RWPE2 (cell line): ENCODE measurements around the gene ISG20.

Experiments used
- ATAC-seq: fragments of 200-7000 bp; cut with Tn5 transposase; 3 replicates; pipeline ENCODE4 v1.9.1; 2021; ENCODE audit warnings: low read depth
- DNase-seq: peaks from one replicate; pipeline ENCODE4 v3.0.0-alpha.2; 2020; ENCODE audit warnings: low spot score
- H3K27ac ChIP-seq: fragments of 450-650 bp; 2 replicates; pipeline ENCODE4 v1.5.1; 2017; ENCODE audit warnings: mild to moderate bottlenecking; ENCODE audit not compliant: poor library complexity, severe bottlenecking
- H3K27me3 ChIP-seq: fragments of 250-450 bp; sonication (Bioruptor Pico); 2 replicates; pipeline ENCODE4 v1.5.1; 2021; ENCODE audit warnings: mild to moderate bottlenecking, moderate library complexity; ENCODE audit not compliant: insufficient read depth, poor library complexity, severe bottlenecking
- H3K36me3 ChIP-seq: fragments of 250-450 bp; sonication (Bioruptor Pico); 2 replicates; pipeline ENCODE4 v1.5.1; 2020; ENCODE audit warnings: low read depth, mild to moderate bottlenecking, moderate library complexity
- H3K4me1 ChIP-seq: fragments of 250-450 bp; sonication (Bioruptor Pico); 2 replicates; pipeline ENCODE4 v1.5.1; 2021; ENCODE audit warnings: mild to moderate bottlenecking, moderate library complexity; ENCODE audit not compliant: insufficient read depth, poor library complexity, severe bottlenecking
- H3K4me3 ChIP-seq: fragments of 250-450 bp; sonication (Bioruptor Pico); 2 replicates; pipeline ENCODE4 v1.5.1; 2021; ENCODE audit warnings: mild to moderate bottlenecking, moderate library complexity; ENCODE audit not compliant: severe bottlenecking
- H3K9me3 ChIP-seq: fragments of 250-450 bp; sonication (Bioruptor Pico); 2 replicates; pipeline ENCODE4 v1.5.1; 2021; ENCODE audit warnings: mild to moderate bottlenecking, moderate library complexity; ENCODE audit not compliant: severe bottlenecking
- TF ChIP-seq, protein P1 (sequence below): fragments of 450-650 bp; IDR thresholded peaks from one replicate; pipeline ENCODE4 v1.5.1; 2017; ENCODE audit warnings: mild to moderate bottlenecking, moderate library complexity; ENCODE audit not compliant: poor library complexity, severe bottlenecking

The ISG20 gene

DNA sequence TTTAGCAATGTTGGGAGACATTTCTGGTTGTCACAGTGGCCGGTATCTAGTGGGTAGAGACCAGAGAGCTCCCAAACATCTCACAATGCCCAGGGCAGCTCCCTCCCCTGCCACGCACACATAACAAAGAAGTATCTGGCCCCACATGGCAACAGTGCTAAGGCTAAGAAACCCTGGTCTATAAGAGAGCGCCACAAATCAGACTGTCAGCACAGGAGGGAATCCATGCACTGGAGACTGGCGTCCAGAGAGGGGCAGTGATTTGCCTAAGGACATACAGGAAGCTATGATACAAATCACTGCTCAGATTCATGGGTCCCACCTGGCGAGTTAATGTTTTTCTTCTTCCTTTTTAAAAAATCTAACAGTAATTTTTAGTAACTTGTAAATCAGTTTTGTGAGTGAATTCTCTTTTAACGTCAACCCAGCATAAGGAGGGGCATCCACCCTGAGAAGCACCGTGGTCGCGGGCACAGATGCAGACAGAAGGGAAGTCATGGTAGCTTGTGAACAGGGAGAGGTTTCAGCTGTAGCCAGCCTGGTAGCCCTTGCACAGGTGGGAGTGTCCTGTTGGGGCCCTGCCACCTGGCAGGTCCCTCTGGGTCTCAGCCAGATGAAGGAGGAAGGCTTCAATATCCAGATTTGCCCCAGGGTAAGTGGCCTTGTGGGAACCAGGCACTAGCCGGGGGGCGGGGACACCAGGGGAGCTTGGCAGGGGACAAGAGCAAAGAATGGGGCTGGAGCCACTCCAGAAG lies 8.7 kb downstream of the ISG20 start:
- H3K27ac ChIP-seq = peak overlapping the region; percentile 75

DNA sequence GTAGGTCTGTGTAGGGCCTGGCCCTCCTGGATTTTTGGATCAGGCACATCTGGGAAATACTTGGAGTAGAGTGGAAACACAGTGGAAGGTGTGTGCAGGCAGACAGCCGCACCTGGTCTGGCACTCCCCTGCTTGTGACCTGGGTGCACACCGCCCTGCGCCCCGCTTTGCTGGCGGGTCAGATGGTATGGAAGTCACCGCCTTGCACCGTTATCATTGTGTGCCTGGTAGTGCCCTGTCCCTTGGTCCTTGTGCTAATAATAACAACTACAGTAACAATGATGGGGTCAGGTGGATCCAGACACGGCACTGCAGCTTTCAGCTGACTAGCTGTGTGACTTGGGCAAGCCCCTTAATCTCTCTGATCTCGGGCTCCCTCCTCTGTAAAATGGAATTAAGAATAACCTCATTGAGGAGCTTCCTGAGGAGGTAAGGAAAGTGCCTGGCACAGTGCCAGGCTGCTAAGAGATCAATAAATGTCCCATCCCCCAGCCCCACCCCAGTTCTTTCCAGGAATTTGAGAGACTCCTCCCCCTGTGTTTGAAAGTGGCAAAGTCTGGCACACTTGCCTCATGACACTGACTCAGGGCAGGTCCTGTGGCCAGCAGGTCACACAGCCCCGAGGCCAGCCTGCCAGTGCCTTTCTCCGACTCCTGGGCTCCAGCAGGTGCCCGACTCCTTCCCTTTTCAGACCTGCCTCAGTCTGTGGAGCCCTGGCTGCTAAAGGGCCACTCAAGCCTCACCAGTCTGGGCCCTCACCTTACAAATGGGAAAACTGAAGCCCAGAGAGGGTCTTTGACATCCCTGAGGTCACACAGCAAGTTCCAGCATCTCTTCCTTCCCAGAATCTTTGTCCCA lies 9.8 kb downstream of the ISG20 start:
- no peaks in the 10 kb centered on the region for H3K9me3 ChIP-seq
- H3K27me3 ChIP-seq = no peaks in the 10 kb centered on the region
- ATAC-seq (peak; percentile 3; the same call in 2 of the 3 replicates), DNase-seq (peak; percentile 75)
- no peaks in the 10 kb centered on the region for H3K36me3 ChIP-seq
- H3K4me3 ChIP-seq = no peak overlapping the region
- TF ChIP-seq, protein P1, sequence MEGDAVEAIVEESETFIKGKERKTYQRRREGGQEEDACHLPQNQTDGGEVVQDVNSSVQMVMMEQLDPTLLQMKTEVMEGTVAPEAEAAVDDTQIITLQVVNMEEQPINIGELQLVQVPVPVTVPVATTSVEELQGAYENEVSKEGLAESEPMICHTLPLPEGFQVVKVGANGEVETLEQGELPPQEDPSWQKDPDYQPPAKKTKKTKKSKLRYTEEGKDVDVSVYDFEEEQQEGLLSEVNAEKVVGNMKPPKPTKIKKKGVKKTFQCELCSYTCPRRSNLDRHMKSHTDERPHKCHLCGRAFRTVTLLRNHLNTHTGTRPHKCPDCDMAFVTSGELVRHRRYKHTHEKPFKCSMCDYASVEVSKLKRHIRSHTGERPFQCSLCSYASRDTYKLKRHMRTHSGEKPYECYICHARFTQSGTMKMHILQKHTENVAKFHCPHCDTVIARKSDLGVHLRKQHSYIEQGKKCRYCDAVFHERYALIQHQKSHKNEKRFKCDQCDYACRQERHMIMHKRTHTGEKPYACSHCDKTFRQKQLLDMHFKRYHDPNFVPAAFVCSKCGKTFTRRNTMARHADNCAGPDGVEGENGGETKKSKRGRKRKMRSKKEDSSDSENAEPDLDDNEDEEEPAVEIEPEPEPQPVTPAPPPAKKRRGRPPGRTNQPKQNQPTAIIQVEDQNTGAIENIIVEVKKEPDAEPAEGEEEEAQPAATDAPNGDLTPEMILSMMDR = no peak
- peak overlapping the region; percentile 75 for H3K27ac ChIP-seq
- H3K4me1 ChIP-seq = peaks cover 25% of the 10 kb centered on the region

More for the DNA sequence above, 8.7 kb downstream of the ISG20 start:
- ATAC-seq (no peak), DNase-seq (peak; percentile 64)
- TF ChIP-seq, protein P1 = no peak
- Histone ChIP-seq H3K4me1 (peaks cover 16% of the 10 kb centered on the region), H3K9me3 (no peaks in the 10 kb centered on the region), H3K36me3 (no peaks in the 10 kb centered on the region), H3K27me3 (no peaks in the 10 kb centered on the region), H3K4me3 (no peak overlapping the region)

DNA sequence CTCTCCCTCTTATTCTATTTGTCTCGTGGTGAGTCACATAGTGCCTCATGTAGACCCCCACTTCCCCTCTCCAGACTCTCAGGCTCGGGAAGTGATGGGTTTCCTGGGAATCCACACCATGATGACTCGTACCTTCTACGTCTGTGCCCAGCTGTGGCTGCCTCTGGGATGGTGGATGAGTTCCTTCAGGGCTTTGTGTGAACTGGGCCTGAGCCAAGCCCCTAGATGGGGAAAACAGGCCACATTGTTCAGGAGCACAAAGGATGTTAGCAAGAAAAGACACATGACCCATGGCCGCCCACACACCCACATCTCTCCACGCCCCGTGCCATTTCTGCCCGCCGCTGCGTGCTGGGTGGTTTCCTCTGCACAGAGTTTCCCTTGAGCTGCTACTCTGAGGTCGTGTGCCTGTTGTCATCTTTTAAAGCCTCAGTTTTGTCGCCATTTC lies 10.5 kb downstream of the ISG20 start:
- no peaks in the 10 kb centered on the region for H3K36me3 ChIP-seq
- no peaks in the 10 kb centered on the region for H3K27me3 ChIP-seq
- H3K4me3 ChIP-seq = no peak overlapping the region
- peak; percentile 73 for ATAC-seq
- peaks cover 25% of the 10 kb centered on the region for H3K4me1 ChIP-seq
- peak overlapping the region; percentile 75 for H3K27ac ChIP-seq
- peak; percentile 89 for DNase-seq
- TF ChIP-seq, protein P1 = no peak
- no peaks in the 10 kb centered on the region for H3K9me3 ChIP-seq

DNA sequence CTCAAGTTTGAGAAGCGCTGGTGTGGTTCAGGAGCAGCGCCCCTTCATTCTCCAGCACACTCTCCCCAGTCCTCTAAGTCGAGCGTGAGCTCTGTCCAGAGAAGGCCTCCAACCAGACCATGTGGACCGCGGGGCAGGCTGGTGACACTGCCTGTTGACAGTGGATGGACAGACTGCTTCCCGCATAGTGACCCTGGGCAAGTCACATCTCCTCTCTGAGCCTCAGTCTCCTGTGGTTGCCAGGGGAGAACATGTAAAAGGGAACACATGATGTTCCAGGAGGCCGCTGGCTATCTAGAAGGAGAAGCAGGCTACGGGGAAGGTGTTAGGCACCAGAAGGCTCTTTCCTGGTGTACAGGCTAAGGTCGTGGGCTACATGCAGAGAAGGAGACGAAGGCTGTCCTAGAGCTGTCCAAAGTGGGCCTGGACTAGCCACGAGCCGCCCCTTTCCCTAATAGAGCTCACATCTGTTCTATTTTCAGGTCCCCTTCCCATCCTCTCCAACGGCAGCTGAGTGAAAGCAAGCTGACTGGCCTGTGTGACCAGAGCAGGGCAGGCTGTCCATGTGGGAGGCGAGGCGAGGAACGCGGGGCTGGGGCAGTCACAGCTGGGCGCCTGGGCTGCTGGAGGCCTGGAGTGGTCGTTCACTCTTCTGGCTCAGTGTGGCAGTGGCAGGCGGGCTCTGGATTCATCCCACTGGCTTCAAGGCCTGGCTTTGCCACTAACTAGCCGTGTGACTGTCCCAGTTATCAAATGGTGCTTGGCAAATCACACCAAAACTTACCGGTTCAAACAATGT lies 11.1 kb downstream of the ISG20 start:
- ATAC-seq (no peak), DNase-seq (peak; percentile 72)
- Histone ChIP-seq H3K27me3 (no peaks in the 10 kb centered on the region), H3K4me1 (peaks cover 25% of the 10 kb centered on the region), H3K27ac (peak overlapping the region; percentile 75), H3K9me3 (no peaks in the 10 kb centered on the region), H3K36me3 (no peaks in the 10 kb centered on the region), H3K4me3 (no peak overlapping the region)
- TF ChIP-seq, protein P1 = no peak
